ENCODE results near the gene SPATA31C2.

GRCh38 chr9:88143179-88143578, 4.9 kb upstream of the SPATA31C2 start:
- TF ChIP-seq CTCF (IDR thresholded peaks at IDR 0.05), result no peak
- no peak for TF ChIP-seq EP300 (IDR thresholded peaks at IDR 0.05)
- no peak for TF ChIP-seq POLR2A (IDR thresholded peaks at IDR 0.05)
